ENCODE measurements around the gene CHIT1. TPM values are rescaled to one million over a fixed set of nuclear protein-coding genes. Genes with fewer than 3 reads are reported as not detected.

CHIT1 gene
- total RNA-seq, 1 donor from 2014 or later = 0.51 TPM

DNA sequence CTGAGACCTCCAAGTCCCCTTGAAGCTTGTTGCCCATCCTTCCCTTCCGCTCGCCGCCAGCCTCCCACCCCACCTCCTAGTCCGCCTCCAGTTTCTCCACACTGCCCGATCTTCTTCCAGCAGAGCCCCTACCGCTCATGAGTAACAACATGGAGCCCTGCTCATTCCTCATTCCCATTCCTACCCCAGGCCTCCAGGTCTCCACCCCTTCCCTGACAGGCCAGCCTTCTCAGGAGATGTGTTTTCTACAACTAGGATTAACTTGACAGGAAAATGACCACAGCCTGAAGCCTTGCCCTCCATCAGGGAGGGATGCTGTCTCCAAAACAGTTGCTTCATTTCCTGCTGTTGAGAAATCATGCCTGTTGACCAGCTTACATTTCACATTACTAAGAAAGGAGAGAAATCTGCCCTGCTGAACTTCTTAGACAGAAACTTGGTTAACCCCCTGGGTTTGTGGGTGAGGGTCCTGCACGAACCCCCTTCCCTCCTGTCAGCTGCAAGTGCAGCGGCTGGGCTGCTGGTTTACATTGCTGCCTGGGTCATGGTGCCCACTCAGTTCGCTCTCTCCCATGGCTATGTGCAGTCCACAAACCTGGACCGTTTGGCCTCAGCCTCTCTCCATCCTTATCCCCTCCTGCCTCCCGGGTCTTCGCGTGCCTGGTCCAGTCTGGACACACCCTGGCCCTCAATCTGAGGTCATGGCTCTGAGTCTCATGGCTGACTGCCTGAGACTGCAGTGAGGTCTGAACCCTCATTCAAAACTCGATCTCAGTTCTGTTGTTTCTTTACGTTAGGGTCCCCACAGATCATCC lies 26.8 kb downstream of the CHIT1 start:
- ATAC-seq (peak; percentile 83), DNase-seq (ENCODE audit: missing footprints) (peak; percentile 79)
- intact Hi-C loops (cut with DNase I) = no loop called here

DNA sequence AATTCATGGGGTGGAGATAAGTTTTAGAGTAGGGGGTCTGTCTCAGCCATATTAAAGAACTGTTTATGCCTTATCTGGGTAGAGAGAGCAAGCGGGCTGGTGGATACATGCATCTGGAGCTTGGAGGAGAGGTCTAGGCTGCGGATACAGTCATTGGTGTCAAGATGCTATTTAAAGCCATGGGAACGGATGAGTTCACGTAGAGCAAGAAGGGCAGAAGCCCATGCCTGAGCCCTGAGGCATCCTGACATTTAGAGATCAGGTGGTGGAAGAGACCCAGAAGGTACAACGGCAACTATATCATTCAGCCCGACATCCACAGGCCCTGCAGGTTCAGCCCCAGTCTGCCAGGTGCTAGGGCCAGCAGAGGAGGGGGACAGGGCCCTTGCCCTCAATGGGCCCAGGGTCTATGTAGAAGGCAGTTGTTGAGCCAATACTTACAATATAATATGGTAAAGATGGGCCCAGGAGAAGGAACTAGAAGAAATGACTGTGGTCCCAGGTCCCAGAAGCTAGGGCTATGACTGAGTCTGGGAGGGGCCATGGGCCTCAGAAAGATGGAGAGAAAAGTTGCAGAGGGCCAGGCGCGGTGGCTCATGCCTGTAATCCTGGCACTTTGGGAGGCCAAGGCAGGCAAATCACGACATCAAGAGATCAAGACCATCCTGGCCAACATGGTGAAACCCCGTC lies 27.8 kb downstream of the CHIT1 start:
- intact Hi-C loops (cut with DNase I) = no loop called here
- ATAC-seq (no peak), DNase-seq (ENCODE audit: missing footprints) (no peak)

DNA sequence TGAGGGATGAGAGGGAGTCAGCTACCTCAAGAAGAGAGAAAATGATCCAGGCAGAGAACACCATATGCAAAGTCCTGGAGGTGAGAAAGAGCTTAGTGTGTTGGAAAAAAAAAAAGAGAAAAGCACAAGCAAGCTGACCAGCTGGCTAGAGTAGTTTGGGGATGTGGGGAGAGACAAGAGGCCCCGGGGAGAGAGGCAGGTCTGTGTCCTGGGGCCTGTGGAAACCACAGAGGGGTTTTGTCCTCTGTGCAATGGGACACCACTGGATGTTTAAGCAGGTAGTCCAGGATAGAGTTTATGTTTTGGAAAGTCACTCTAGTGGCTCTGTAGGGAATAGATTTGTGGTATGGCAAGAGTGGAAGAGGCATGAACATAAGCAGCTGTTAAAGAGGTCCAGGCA lies 28.6 kb downstream of the CHIT1 start:
- DNase-seq (ENCODE audit: missing footprints) (no peak), ATAC-seq (no peak)
- intact Hi-C loops (cut with DNase I) = no loop called here

DNA sequence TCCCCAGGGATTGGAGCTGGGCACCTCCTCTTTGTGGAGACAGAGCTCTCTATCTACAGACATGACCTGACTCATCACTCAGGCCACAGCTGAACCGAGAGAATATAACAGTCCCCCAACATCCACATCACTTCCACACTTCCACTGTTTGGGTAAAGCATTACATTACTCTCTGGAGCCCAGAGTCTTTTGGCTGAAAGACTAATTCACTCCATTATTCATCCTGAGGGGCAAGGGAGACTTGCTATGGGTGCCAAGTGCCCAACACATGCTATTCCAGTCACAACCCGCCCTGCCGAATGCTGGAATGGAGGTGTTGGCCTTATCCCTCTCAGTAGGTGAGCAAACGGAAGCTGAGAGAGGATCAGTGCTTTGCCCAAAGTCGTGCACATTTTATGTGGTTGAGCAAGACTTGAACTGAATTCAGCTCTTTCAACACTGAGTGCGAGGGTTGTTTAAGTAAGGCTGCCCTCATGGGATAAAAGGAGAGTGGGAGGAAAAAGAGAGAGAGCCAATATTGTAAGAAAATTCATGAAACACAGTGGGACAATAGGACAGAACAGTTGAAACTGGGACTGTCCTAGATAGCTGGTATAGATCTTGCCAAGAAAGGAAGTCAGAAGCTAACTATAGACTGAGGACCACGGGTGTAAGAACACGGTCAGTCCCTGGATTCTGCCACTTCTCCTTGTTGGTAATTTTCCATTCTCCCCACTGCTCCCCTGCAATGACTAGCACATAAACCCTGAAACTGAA lies 29.5 kb downstream of the CHIT1 start:
- no peak for DNase-seq (ENCODE audit: missing footprints)
- ATAC-seq = peak; percentile 79
- intact Hi-C loops (cut with DNase I) = no loop called here

DNA sequence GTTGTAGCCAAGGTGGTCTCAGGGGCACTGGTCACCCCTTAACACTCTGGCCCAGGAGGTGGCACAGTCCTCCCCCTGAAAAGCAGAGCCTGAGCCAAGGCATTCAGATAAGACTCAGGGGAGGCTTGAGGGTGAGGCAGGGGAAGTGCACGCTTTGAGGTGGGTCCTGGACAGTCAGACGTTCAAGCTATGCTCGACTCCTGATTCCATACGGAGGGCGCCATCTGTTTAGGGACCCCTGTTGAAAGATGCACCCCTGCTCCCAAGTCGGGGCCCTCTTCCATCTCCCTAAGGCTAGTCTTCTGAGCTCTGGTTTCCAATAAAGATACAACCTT lies 30.0 kb downstream of the CHIT1 start:
- intact Hi-C loops (cut with DNase I) = no loop called here
- ATAC-seq (no peak), DNase-seq (ENCODE audit: missing footprints) (no peak)

DNA sequence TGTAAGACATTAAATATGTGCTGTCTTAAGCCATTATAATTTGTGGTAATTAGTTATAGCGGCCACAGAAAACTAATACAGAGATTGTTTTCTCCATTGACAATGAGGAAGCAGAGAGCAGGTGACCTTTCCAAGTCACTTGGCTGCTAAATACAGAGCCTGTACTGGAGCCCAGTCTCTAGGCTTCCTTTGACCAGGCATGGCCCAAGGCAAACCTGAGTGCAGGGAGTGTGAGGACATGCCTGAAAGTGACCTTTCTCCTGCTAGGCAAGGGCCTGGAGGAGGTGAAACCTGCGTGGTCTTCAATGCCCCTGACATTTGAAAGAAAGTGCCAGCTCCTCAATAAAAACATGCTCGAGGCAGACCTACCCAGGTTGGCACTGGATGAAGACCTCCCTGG lies 30.5 kb downstream of the CHIT1 start:
- no peak for DNase-seq (ENCODE audit: missing footprints)
- intact Hi-C loops (cut with DNase I) = no loop called here
- ATAC-seq = no peak

DNA sequence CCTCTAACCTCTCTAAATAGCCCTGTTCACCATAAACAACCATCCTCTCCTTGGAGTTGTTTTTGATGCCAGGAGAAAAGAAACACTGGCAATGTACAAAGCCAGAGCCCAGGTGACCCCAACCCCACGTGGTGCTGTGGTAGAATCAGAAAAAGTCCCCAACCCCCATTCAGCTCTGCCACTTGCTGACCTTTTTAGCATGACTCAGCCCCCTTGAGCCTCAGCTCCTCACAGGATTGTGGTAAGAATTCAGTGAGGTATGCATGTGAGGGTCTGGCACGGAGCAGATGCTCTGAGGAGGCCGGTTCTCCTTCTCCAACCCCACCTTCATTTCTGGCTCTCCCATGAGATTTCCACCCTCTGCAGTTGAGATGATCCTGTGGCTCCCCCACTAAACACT lies 31.8 kb downstream of the CHIT1 start:
- no peak for ATAC-seq
- no peak for DNase-seq (ENCODE audit: missing footprints)
- intact Hi-C loops (cut with DNase I) = no loop called here

DNA sequence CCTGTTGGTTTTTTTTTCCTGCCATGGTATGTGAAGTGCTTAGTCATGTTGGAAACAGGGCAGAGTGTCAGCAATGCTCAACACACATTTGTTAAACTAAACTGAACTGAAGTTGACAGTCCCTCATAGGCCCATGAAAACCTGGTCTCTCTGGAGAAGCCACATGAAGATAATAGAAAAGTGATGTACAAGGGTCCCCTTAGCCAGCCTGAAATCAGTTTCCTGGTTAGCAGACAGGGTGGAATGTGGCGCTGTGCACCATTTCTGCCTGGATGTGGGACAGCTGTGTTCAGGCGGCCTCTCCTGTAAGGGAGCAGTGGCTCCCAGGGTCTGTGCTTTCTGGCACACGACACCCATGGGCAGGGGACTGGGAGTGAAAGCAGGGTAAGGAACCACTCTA lies 33.1 kb downstream of the CHIT1 start:
- intact Hi-C loops (cut with DNase I) = no loop called here
- DNase-seq (ENCODE audit: missing footprints) (no peak), ATAC-seq (no peak)

DNA sequence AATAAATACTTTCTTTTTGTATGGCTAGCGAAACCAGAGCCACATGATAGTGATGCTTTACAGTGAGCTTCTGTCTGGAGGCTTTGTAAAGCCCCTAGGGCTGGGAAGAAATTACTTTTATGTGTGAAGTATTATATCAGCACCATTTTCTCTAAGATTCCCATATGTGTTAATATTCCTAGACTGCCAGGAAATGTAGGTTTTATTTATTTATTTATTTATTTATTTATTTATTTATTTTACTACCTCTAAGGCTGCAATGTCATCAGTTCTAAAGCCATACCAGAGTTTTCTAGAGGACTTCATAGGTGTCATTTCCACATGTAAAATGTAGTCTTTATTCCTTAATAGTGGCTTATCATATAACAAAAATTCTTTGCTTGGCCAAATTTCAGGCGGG lies 38.5 kb downstream of the CHIT1 start:
- intact Hi-C loops (cut with DNase I) = no loop called here

DNA sequence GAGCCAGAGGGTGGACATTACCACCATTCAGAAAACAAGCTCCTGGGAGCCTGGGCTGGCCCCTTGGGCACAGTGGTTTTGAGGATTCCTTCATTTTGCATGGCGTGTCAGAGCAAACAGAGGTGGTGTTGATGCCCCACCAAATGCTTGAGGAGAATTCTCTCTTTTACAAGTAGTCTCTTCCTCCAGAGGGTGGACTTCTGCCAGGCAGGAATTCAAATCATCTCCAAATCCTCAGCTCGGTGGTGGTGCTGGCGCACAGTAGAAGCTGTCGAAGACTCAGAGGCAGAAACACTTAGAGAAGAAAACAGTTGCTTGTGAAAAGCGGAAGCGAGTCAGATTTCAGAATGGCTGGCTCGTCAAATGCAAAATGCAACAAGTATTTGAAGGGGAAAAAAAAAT lies 39.5 kb downstream of the CHIT1 start:
- no peak for ATAC-seq
- intact Hi-C loops (cut with DNase I) = no loop called here
- DNase-seq (ENCODE audit: missing footprints) = no peak

More for the DNA sequence above, 38.5 kb downstream of the CHIT1 start:
- ATAC-seq = no peak
- DNase-seq (ENCODE audit: missing footprints) = no peak

DNA sequence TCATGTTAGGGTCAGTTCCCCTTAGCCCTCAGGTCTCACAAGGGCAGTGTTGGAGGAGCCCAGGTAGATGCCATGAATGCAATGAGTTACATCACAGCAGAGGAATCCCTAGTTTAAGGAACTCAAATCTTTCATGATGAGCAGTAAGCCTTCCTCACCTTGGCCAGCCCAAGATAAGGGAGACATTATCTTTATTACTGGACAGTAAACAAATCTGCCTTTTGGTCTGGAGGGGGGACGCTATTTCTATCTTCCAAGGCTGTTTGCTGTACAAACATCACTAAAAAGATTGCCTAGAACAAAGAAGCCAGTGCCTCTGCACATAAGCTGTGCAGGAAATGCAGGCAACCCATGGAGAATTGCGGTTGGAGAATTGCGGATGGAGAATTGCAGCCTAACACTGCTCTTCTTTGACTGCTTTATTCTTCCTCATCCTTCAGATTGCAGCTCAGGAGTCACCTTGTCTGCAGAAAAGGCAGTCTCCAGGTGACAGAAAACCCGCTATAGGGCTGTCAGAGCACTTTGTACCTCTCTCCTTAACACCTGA lies 40.7 kb downstream of the CHIT1 start:
- ATAC-seq = no peak

DNA sequence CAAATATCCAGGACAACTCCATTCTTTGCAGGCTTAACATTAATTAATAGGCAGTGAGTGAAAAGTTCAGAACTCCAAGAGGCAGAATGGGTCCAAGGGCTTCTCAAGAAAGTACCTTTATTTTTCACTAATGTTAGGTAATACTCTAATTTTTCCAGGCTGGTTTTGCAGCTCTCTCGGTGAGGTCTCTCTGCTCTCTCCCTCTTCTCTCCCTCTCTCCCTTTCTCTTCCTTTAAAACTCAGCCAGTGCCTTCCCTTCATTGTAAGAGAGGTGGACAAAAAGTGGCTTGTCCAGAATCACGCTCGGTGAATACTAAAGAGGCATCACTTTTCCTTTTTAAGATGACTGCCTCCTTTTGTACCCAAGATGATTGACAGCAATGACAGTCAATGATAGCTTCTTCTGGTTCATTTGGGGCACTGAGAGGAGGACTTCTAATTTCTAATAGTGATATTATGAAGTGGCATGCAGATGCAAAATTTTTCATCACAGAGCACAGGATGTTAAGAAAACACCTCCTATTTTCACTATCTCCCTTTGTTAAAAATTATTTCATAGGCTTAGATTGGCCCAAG lies 41.7 kb downstream of the CHIT1 start:
- intact Hi-C loops (cut with DNase I) = no loop called here
- no peak for ATAC-seq
- no peak for DNase-seq (ENCODE audit: missing footprints)

More for the DNA sequence above, 40.7 kb downstream of the CHIT1 start:
- no peak for DNase-seq (ENCODE audit: missing footprints)
- intact Hi-C loops (cut with DNase I) = no loop called here

DNA sequence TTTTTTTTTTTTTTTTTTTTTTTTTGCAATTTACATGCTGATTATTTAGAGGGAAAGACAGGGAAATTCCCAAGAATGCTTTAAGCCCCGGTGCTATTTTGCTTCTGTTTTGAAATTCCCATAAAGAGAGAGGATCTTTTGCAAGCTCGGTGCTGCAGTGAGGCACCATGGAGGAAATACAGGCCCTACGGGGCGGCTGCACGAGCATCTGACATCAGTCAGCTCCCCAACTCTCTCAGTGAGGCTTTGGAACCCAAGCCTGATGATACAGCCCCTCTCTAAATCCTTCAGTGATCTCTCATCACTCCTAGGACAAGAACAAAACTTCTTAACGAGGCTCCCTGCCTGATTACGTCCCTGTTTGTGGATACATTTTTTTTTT lies 42.2 kb downstream of the CHIT1 start:
- intact Hi-C loops (cut with DNase I) = no loop called here
- ATAC-seq = no peak
- peak; percentile 68 for DNase-seq (ENCODE audit: missing footprints)

DNA sequence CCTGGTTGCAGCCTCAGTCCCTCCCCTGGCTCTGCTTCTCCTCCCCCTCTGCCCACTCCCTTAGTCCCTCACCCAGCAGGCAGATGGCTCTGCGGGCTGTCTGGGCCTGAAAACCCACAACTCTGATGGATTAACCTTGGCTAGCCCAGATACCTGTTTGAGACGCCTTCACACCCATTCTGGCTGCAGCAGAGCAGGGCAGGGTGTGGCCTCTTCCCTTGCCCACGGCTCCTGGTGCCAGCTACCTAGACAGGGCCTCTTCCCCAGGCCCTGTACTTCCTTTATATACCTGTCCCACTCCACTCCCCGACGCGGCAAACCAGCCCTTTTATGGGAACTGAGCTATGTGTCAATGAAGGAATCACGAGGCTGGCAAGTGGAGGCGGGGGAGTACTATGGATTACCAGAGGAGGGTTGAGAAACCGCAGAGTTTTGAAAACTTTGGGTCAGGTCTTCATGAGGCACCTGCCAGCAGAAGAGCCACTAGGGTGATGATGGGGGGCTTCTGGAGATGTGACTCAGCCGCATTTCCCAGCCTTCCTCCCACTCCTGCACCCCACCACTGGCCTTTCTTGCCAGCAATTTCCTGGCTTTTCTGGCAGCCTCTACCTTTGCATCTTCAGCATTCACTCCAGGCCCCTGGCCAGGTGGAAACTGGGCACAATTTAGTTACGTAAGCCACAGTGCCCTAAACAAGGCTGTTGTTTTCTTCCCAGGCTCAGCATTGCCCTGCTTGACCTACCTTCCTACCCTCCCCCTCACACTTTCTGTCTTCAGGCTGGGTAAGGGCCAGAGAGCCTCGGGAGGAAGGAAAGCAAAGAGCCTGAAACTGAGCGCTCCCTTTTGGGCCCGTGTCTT lies 42.8 kb downstream of the CHIT1 start, which contains the start of gene CHI3L1:
TSS of gene CHI3L1 (minus strand) at position 259 of the 858 bp plus-strand sequence. CDS start at position 178, 81 bp downstream.
- no peak for DNase-seq (ENCODE audit: missing footprints)
- no peak for ATAC-seq
- intact Hi-C loops (cut with DNase I) = no loop called here

DNA sequence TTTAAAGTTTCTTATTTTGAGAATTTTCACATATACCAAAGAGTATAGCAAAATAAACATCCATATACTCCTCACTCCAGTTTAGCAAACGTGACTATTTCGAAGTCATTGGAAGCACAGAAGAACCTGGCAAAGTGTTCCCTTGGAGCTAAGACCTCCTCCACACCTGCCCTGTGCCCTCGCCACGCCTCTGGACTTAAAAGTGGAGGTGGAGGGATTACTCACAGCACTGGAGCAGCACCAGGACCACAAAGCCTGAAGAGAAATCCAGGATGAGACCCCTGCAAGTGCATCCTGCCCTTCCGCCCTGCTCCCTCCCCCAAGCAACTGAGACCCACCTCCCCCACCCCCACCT lies 43.4 kb downstream of the CHIT1 start:
- no peak for ATAC-seq
- no peak for DNase-seq (ENCODE audit: missing footprints)
- intact Hi-C loops (cut with DNase I) = no loop called here

DNA sequence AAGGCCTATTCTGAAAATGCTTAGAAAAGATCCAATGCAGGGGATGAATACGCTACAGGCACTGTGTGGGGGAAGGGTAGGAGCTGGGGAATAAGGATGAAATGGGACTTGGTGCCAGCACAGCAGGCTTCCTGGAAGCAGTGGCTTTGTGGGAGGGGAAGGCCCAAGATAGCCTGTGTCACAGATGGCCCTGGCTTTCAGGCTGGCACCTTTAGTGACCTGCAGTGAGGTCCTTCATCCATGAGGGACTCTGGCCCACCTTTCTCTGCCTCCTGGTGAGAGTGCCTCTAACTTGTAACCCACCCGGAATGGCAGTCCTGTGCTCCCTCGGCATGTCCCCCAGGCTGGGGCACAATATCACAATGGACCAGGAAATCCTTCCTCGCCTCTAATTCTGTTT lies 43.9 kb downstream of the CHIT1 start:
- intact Hi-C loops (cut with DNase I) = no loop called here
- ATAC-seq (no peak), DNase-seq (ENCODE audit: missing footprints) (no peak)

DNA sequence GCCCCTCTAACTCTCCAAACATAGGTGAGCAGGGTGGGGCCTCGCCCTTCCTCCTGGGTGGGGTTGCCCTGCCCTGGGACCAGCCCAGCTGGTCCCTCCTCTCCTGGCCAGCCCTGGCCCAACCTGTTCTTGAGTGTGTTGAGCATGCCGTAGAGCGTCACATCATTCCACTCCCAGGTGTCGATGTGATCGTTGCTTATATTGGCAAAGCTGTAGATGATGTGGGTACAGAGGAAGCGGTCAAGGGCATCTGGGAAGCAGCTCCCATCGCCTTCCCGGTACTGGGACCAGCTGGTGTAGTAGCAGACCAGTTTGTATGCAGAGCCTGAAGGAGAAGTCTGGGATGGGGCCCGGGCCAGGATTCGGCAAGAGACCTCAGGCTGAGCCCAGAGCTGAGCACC lies 44.4 kb downstream of the CHIT1 start:
- intact Hi-C loops (cut with DNase I) = no loop called here
- DNase-seq (ENCODE audit: missing footprints) = no peak
- ATAC-seq = no peak

DNA sequence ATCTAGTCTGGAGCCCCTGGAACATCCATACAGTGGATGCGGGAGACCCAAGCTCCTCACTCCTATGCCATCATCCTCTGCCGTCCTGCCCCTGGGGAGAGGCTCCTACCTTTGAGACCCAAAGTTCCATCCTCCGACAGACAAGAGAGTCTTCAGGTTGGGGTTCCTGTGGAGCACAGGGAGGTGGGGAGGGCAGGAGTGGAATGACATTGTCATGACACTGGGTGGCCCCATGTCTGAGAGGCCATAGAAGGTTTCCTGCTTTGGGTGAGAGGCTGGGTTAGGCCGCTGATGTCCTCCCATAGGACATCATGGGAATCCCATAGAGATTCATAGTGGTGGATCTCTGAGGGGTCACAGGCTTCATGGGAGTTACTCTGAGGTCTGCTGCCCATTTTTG lies 45.0 kb downstream of the CHIT1 start:
- intact Hi-C loops (cut with DNase I) = no loop called here
- DNase-seq (ENCODE audit: missing footprints) = no peak
- ATAC-seq = no peak

Measured in Right ventricle myocardium inferior (tissue), 1 donor.